Stimulated activated naive CD8-positive, alpha-beta T cell treated with anti-CD3 and anti-CD28 coated beads, Interleukin-15, amount 100 ng/mL, for 72 hours (primary cell): ENCODE measurements around the gene WNT7B.
A peak's percentile ranks its signal among the peaks of the same experiment; 100 is the strongest.

Experiments used
- ATAC-seq: fragments of 150-1000 bp; cut with Tn5 transposase; 2 replicates; pipeline ENCODE4 v1.10.0; 2021; ENCODE audit warnings: mild to moderate bottlenecking, moderate library complexity
- DNase-seq, 2 donors: peaks; one replicate each; pipeline ENCODE4 v3.0.0; 2021 to 2022
- H3K27ac Mint-ChIP-seq, 2 donors: one replicate each; pipeline ENCODE4 v1.8.0; 2022; ENCODE audit warnings: mild to moderate bottlenecking in 2 of 2, mixed read lengths in 2 of 2, moderate library complexity in 2 of 2
- H3K27me3 Mint-ChIP-seq: one replicate; pipeline ENCODE4 v1.8.0; 2022; ENCODE audit warnings: mixed read lengths
- H3K4me1 Mint-ChIP-seq: one replicate; pipeline ENCODE4 v1.8.0; 2022; ENCODE audit warnings: mild to moderate bottlenecking, mixed read lengths
- H3K4me3 Mint-ChIP-seq, 2 donors: one replicate each; pipeline ENCODE4 v1.8.0; 2022; ENCODE audit warnings: mild to moderate bottlenecking in 2 of 2, mixed read lengths in 2 of 2, moderate library complexity in 1 of 2
- H3K9me3 Mint-ChIP-seq, 2 donors: one replicate each; pipeline ENCODE4 v1.8.0; 2022; ENCODE audit warnings: mixed read lengths in 2 of 2

The WNT7B gene

DNA sequence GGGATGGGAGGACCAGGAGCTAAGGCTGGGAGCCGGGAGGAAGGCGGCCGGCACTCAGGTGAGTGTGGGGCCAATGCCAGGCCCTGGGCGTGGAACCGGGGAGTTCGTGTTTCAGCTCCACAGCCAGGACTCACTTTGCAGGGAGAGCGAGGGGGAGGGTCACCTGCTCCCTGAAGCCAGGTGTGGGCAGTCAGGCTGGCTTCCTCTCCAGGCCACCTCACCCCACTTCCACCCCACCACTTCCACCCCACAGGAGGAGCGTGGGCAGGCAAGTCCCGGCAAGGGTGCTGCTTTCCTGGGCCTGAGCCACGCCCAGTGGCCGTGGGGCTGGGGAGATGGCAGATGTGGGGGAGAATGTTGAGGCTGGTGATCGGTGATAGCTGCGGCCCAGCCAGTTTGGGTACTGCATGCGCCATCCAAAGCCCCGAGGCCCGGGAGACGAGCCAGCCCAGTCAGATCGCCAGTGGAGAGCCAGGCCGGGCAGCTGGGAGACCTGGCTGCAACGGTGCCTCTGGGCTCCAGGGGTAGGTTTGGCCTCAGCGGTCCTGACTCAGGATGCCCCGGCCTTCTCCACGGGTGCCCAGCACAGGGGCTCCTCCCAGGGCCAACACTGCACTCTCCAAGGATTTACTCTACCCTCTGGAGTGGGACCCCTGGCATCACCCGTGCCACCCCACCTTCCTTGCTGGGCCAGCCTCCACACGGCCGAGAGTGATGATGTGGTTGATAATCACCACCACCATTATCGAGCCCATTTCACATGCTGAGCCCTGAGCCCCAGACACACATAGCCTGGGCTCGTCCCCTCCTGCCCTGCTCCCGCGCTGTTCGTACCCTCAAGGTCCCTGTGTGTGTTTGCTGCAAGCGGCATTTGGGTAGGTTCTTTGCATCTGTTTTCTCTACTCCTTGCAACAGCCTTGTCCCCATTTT is 93.8 kb downstream of the WNT7B start:
- DNase-seq: no peak
- no peak overlapping the region for H3K27ac Mint-ChIP-seq
- peaks cover 81% of the 10 kb centered on the region for H3K27me3 Mint-ChIP-seq
- H3K4me1 Mint-ChIP-seq: peaks cover 10% of the 10 kb centered on the region
- no peaks in the 10 kb centered on the region for H3K9me3 Mint-ChIP-seq
- no peak for ATAC-seq
- no peak overlapping the region for H3K4me3 Mint-ChIP-seq

DNA sequence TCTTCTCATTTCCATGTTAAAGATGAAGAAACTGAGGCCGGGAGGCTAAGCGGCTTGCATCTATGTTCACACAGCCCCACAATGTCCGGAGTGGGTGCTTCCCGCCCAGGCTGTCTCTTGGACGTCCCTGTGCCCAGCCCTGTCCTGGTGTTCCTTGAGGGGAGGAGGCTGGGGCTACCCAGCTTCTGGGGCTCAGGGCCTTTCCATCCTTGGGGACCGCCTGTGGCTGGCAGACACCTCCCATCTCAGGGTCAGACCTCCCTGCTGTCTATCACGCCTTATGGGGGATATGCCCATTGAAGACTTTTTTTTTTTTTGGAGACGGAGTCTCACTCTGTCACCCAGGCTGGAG is 95.5 kb downstream of the WNT7B start:
- DNase-seq (no peak), ATAC-seq (no peak)
- H3K27me3 Mint-ChIP-seq: peaks cover 92% of the 10 kb centered on the region
- no peak overlapping the region for H3K27ac Mint-ChIP-seq
- H3K4me3 Mint-ChIP-seq: no peak overlapping the region
- no peaks in the 10 kb centered on the region for H3K9me3 Mint-ChIP-seq
- H3K4me1 Mint-ChIP-seq: peaks cover 10% of the 10 kb centered on the region

DNA sequence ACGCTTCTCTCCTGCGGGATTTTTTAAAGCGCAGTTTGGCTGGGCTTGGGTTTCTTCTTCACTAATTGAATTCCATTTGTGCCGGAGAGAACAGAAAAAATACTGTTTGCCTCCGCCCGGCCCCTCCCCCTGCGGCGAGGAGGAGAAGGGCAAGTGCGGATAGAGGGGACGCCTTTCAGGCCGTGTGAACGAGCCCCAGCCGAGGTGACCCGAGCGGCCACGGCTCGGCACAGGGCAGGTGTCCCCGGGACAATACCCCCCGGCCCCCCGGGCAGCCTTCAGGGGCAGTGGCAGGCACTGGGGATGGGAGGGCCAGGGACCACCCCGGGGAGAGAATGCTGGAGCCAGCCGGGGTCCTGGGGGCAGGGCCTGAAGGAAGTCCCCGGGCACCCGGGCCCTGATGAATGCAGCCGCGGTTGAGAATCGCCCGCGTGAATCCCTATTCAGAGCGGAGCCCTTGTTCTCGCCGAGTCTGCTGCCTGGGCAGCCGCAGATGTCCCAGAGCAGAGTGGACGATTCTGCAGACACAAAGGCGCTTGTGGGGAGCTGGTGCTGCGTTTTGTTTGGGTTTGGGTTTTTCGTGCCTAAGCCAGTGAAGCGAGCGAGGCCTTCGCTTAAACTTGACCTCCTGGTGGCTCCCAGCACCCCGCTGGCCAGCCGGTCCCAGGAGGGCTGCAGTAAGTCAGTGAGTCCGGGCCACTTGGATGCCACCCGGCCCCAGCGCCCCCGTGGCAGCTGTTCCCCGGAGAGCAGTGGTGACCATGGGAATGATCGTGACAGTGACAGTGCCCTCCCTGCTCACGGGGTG is 96.0 kb downstream of the WNT7B start:
- H3K4me3 Mint-ChIP-seq: no peak overlapping the region
- H3K9me3 Mint-ChIP-seq: no peaks in the 10 kb centered on the region
- ATAC-seq (no peak), DNase-seq (no peak)
- H3K4me1 Mint-ChIP-seq: peaks cover 10% of the 10 kb centered on the region
- peaks cover 86% of the 10 kb centered on the region for H3K27me3 Mint-ChIP-seq
- H3K27ac Mint-ChIP-seq: no peak overlapping the region

DNA sequence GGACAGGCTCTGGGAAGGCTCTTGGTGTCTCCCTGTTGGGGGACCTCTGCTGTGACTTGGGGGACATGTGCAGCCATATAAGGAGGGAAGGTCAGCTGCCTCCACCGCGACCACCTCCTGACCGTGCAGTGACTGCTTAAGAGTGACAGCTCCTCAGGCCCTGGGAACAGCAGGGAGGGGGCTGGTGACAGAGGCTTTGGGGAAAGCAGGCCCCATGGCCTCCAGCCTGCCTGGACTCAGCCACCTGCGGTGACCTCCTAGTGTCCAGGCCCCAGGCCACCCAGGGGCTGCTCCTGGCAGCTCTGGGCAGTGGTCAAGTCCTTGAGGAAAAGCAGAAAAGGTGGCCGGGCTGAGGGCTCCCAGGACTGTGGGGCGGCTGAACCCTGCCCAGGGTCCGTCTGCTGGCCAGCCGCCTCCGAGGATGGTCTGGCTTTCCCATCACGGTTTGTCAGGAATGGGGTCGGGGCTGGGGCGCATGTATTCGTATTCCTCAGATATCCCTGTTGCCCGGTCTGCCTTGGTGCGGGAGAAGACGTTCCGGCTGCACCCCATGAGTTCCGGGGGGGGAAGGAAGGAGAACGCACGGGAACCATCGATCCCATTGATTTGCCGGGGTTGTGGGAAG is 96.8 kb downstream of the WNT7B start:
- H3K4me1 Mint-ChIP-seq: peaks cover 10% of the 10 kb centered on the region
- peaks cover 83% of the 10 kb centered on the region for H3K27me3 Mint-ChIP-seq
- no peak overlapping the region for H3K4me3 Mint-ChIP-seq
- ATAC-seq (no peak), DNase-seq (no peak)
- peak overlapping the region in 1 of 2 donors; percentile 7 for H3K27ac Mint-ChIP-seq
- H3K9me3 Mint-ChIP-seq: no peaks in the 10 kb centered on the region

DNA sequence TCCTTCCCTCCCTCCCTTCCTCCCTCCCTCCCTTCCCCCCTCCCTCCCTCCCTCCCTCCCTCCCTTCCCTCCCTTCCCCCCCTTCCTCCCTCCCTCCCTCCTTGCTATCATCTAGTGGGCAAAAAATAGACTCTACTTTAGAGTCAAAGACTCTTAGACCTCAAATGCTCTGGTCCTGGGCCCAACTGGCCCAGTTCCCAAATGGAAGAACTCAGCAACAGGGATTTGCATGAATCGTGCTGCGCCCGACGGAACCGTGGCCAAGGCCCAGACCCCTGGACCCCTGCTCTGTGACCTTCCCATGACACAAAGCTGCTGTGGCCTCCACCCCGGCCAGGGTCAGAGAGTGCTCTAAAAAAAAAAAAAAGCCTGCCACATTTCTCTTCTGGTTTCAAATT is 97.4 kb downstream of the WNT7B start:
- Mint-ChIP-seq H3K4me3 (no peak overlapping the region), H3K9me3 (no peaks in the 10 kb centered on the region), H3K27ac (peak overlapping the region in 1 of 2 donors; percentile 7), H3K27me3 (peaks cover 83% of the 10 kb centered on the region), H3K4me1 (peaks cover 10% of the 10 kb centered on the region)
- no peak for DNase-seq
- ATAC-seq: no peak

DNA sequence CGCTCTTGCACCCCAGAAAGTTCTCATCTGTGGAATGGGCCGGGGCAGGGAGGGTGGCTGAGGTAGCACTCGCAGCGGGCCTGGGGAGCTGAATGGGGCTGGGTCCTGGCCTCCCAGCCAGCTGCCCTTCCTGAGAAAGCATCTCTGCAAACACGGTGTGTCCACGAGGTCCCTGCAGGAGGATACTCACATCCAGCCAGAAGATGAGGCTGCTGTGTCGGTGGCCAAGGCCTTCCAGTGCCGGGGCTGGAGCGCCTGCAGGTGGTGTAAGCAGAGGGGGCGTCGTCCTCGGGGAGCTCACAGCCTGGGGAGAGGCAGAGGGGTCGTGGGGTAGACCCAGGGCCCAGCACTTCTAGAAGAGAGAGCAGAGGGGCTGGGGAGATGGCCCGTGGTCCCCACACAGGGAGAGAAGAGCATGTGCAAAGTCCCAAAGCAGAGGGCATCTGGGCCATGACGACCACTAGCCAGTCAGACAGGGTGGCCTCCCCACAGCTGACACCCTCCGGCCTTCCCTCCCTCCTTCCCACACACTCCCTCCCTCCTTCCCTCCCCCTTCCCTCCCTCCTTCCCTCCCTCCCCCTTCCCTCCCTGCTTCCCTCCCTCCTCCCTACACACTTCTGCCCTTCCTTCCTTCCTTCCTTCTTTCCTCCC is 97.9 kb downstream of the WNT7B start:
- Mint-ChIP-seq H3K27me3 (peaks cover 87% of the 10 kb centered on the region), H3K4me3 (no peak overlapping the region), H3K27ac (no peak overlapping the region), H3K9me3 (no peaks in the 10 kb centered on the region), H3K4me1 (peaks cover 10% of the 10 kb centered on the region)
- DNase-seq: no peak
- peak; percentile 49 for ATAC-seq

DNA sequence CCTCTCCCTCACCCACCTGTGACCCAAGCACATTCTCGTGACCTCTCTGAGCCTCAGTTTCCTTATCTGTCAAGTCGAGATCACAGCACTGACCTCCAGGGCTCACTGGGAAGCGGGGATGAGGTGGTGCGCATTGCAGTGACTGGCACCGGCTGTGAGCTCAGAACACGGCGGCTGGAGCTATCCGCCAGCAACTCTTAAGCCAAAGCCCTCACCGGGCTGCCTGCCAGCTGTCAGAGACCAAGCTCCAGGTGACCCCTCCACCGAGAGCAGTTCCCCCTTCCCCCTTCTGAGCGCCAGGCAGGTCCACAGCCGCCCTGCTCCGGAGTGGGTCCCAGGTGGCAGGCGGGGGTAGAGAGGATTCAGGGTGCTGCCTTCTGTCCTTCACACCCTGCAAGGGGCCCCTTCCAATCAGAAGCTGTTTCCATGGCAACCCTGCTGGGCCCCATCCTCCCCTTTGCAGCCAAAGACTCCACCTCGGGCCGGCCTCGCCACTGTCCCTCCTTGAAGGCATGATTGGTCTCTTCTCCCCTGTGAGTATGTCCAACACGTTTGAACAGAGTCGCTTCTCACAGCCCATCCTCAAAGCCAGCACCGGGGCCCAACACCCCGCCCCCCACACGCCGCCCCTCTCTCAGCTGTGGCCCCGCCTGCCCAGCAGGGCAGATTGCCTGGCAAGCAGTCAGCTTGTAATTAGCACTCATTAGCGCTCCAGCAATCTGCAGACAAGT is 98.7 kb downstream of the WNT7B start:
- Mint-ChIP-seq H3K27ac (no peak overlapping the region), H3K4me3 (no peak overlapping the region), H3K9me3 (peaks cover under 1% of the 10 kb centered on the region in 2 donors), H3K4me1 (peaks cover 10% of the 10 kb centered on the region), H3K27me3 (peaks cover 81% of the 10 kb centered on the region)
- DNase-seq (no peak), ATAC-seq (no peak)

DNA sequence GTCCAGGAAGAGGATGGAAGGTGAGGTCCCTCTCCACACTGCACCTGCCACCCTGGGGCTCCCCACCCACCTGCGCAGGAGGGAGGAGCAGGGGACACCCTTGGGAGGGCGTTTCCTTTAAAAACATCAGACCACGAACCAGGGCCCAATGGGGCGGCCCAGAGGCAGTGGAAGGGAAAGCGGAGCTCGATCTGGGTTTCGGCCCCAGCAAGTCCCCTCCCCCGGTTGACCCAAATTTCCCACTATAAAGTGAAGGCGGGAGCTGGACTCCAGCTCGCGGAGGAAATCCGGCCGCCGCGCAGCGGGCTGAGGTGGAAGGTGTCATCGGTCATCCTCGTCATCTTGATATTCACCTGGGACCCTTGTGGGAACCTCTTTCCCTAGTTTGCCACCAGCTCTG is 99.3 kb downstream of the WNT7B start:
- DNase-seq: no peak
- Mint-ChIP-seq H3K9me3 (peaks cover 6% of the 10 kb centered on the region in 2 donors), H3K27me3 (peaks cover 78% of the 10 kb centered on the region), H3K27ac (no peak overlapping the region), H3K4me1 (peaks cover 10% of the 10 kb centered on the region), H3K4me3 (no peak overlapping the region)
- ATAC-seq: no peak

DNA sequence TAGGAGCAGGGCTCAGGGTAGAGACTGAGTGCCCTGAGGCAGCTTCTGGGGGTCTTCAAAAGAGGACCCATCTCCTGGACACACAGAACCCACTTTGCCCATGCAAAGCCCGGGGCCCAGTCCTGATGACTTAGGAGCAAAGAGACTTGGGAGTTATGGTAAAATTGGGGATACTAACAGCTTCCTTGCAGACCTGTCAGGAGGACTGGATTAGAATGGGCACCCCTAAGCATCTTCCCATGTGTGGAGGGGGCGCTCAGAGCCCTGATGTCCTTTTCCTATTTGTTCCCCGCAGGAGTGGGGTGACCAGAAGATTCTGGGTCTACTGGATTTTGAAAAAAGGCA is 100.0 kb downstream of the WNT7B start:
- Mint-ChIP-seq H3K27me3 (peaks cover 72% of the 10 kb centered on the region), H3K27ac (no peak overlapping the region), H3K4me3 (no peak overlapping the region), H3K4me1 (peaks cover 10% of the 10 kb centered on the region), H3K9me3 (peaks cover 8 to 10% of the 10 kb centered on the region in 2 donors)
- ATAC-seq (no peak), DNase-seq (no peak)

DNA sequence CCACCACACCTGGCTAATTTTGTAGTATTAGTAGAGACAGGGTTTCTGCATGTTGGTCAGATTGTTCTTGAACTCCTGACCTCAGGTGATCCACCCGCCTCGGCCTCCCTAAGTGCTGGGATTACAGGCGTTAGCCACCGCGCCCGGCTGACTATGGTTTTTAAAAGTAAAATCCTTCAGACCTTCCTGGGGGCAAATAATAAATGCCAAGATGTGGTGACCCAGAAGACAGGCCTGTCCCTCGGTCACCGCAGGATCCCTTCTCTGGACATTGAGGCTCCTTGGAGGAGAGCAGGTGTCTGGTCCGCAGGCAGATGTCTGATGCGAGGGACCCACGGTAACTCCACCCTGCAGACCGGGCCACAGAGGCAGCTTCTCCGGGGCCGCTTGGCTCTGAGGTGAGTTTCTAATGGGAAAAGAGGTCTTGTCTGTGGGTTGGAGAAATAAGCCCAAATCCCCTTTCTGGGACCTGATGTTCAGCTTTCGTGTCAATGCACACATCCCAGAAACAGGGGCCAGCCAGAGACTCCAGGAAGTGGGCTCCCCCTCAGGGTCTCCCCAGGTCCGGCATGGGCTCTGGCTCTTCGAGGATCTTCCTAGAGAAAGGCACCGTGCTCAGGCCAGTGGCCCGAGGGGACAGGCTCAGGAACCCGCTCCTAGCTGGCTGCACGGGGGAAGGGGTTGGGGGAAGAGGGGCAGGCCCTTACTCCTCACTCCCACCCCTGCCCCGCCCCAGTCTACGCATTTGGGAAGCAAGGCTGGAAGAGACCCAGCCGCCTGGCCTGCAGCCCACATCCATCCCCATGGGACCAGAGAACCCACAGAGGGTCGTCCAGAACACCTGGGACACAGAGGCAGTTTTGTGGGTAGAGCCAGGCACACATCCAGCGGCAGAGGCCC is 100.6 kb downstream of the WNT7B start:
- Mint-ChIP-seq H3K27ac (no peak overlapping the region), H3K9me3 (peaks cover 8 to 10% of the 10 kb centered on the region in 2 donors), H3K27me3 (peaks cover 65% of the 10 kb centered on the region), H3K4me1 (peaks cover 10% of the 10 kb centered on the region), H3K4me3 (no peak overlapping the region)
- DNase-seq (peak in 1 of 2 donors; percentile 3), ATAC-seq (no peak)

DNA sequence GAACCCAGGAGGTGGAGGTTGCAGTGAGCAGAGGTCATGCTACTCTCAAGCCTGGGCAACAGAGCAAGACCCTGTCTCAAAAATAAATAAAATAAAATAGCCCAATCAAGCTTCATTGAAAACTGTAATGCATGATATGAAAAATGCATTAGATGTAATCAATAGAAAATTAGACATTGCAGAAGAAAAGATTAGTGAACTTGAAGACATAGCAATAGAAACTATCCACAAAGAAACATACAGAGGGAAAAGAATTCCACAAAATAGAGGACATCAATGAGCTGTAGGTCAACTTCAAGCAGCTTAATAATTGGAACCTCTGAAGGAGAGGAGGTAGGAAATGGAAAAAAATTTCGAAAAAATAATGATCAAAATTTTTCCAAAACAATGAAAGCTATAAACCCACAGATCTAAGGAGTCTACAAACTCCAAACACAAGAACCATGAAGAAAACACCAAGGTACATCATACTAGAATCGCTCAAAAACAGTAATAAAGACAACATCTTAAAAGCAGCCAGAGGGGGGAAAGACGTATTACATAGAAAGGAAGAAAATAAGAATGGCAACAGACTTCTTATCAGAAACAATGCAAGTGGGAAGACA is 104.2 kb downstream of the WNT7B start:
- peaks cover 58% of the 10 kb centered on the region for H3K27me3 Mint-ChIP-seq
- DNase-seq: no peak
- no peak overlapping the region for H3K4me3 Mint-ChIP-seq
- H3K4me1 Mint-ChIP-seq: no peaks in the 10 kb centered on the region
- ATAC-seq: no peak
- no peak overlapping the region for H3K27ac Mint-ChIP-seq
- peaks cover 8 to 17% of the 10 kb centered on the region in 2 donors for H3K9me3 Mint-ChIP-seq

DNA sequence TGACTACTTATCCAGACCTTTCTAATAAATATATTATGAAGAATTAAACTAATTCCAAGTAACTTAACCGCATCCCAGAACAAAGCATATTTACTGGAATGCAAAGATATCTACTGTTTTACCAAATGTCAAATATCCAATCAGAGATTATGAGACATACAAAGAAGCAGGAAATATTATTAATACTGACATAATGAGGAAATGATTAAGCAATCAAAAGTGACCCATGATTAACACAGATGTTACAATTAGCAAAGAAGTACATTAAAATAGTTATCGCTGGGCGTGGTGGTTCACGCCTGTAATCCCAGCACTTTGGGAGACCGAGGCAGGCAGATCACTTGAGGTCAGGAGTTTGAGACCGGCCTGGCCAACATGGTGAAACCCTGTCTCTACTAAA is 105.2 kb downstream of the WNT7B start:
- no peak overlapping the region for H3K4me3 Mint-ChIP-seq
- DNase-seq: no peak
- H3K27me3 Mint-ChIP-seq: peaks cover 54% of the 10 kb centered on the region
- no peak overlapping the region for H3K27ac Mint-ChIP-seq
- H3K4me1 Mint-ChIP-seq: no peaks in the 10 kb centered on the region
- no peak for ATAC-seq
- peaks cover 8 to 17% of the 10 kb centered on the region in 2 donors for H3K9me3 Mint-ChIP-seq
